ENCODE data around the gene TMA7B.
"Not testable (repeated sequence)": the region's sequence is repeated elsewhere in the genome, so short reads cannot be mapped to it uniquely, and the experiment has no call there.

TMA7B gene

GRCh38 chr22:39946126-39946502 lies 14.1 kb upstream of the TMA7B start:
- no peaks in the 10 kb centered on the region for H3K36me3 ChIP-seq (ENCODE audit: insufficient read depth, low read length)
- no peaks in the 10 kb centered on the region for H3K9me3 ChIP-seq (ENCODE audit: low read depth, low read length)
- H3K27ac ChIP-seq: no peak overlapping the region
- no peak overlapping the region for H3K9ac ChIP-seq (ENCODE audit: insufficient read length)
- TF ChIP-seq FOXP2 (optimal IDR thresholded peaks at IDR 0.05; ENCODE audit: control extremely low read depth, extremely low read length, insufficient read depth) (no peak), EZH2 (IDR thresholded peaks at IDR 0.05) (no peak), POLR2AphosphoS5 (IDR thresholded peaks at IDR 0.05; ENCODE audit: borderline replicate concordance, low read depth, low read length) (no peak)
- DNase-seq (ENCODE audit: low read depth, low spot score): no peak
- no peak overlapping the region for H3K4me3 ChIP-seq

GRCh38 chr22:39946503-39947219 lies 13.5 kb upstream of the TMA7B start:
- DNase-seq (ENCODE audit: low read depth, low spot score): no peak
- Histone ChIP-seq H3K27ac (no peak overlapping the region), H3K4me3 (no peak overlapping the region), H3K9me3 (ENCODE audit: low read depth, low read length) (no peaks in the 10 kb centered on the region), H3K9ac (ENCODE audit: insufficient read length) (no peak overlapping the region), H3K36me3 (ENCODE audit: insufficient read depth, low read length) (no peaks in the 10 kb centered on the region)
- no peak for TF ChIP-seq FOXP2 (optimal IDR thresholded peaks at IDR 0.05; ENCODE audit: control extremely low read depth, extremely low read length, insufficient read depth)

- H3K27ac ChIP-seq: no peak overlapping the region
- DNase-seq (ENCODE audit: low read depth, low spot score): no peak
Observed at GRCh38 chr22:39947220-39948216, 12.7 kb upstream of the TMA7B start.

GRCh38 chr22:39949964-39950737 lies 10.0 kb upstream of the TMA7B start:
- Histone ChIP-seq H3K9ac (ENCODE audit: insufficient read length) (no peak overlapping the region), H3K27ac (no peak overlapping the region), H3K4me3 (no peak overlapping the region), H3K9me3 (ENCODE audit: low read depth, low read length) (no peaks in the 10 kb centered on the region), H3K36me3 (ENCODE audit: insufficient read depth, low read length) (no peaks in the 10 kb centered on the region)
- no peak for DNase-seq (ENCODE audit: low read depth, low spot score)
- TF ChIP-seq FOXP2 (optimal IDR thresholded peaks at IDR 0.05; ENCODE audit: control extremely low read depth, extremely low read length, insufficient read depth): no peak

More at GRCh38 chr22:39947220-39948216, 12.7 kb upstream of the TMA7B start:
- H3K36me3 ChIP-seq (ENCODE audit: insufficient read depth, low read length): no peaks in the 10 kb centered on the region
- no peaks in the 10 kb centered on the region for H3K9me3 ChIP-seq (ENCODE audit: low read depth, low read length)
- no peak for TF ChIP-seq EZH2 (IDR thresholded peaks at IDR 0.05)
- H3K9ac ChIP-seq (ENCODE audit: insufficient read length): no peak overlapping the region
- H3K4me3 ChIP-seq: no peak overlapping the region

- H3K9ac ChIP-seq (ENCODE audit: insufficient read length); H3K4me3 ChIP-seq; H3K27ac ChIP-seq; H3K36me3 ChIP-seq (ENCODE audit: insufficient read depth, low read length); H3K9me3 ChIP-seq (ENCODE audit: low read depth, low read length); DNase-seq (ENCODE audit: low read depth, low spot score): not testable (repeated sequence)
Observed at GRCh38 chr22:39951603-39952293, 8.4 kb upstream of the TMA7B start.

- no peak for TF ChIP-seq POLR2AphosphoS5 (IDR thresholded peaks at IDR 0.05; ENCODE audit: borderline replicate concordance, low read depth, low read length)
- TF ChIP-seq EZH2 (IDR thresholded peaks at IDR 0.05): no peak
- no peak for TF ChIP-seq FOXP2 (optimal IDR thresholded peaks at IDR 0.05; ENCODE audit: control extremely low read depth, extremely low read length, insufficient read depth)
Observed at GRCh38 chr22:39952347-39952746, 7.8 kb upstream of the TMA7B start.

GRCh38 chr22:39953101-39953500 lies 7.1 kb upstream of the TMA7B start:
- Histone ChIP-seq H3K27ac (no peak overlapping the region), H3K4me3 (no peak overlapping the region), H3K36me3 (ENCODE audit: insufficient read depth, low read length) (no peaks in the 10 kb centered on the region), H3K9me3 (ENCODE audit: low read depth, low read length) (no peaks in the 10 kb centered on the region), H3K9ac (ENCODE audit: insufficient read length) (no peak overlapping the region)
- TF ChIP-seq POLR2AphosphoS5 (IDR thresholded peaks at IDR 0.05; ENCODE audit: borderline replicate concordance, low read depth, low read length): no peak
- TF ChIP-seq FOXP2 (optimal IDR thresholded peaks at IDR 0.05; ENCODE audit: control extremely low read depth, extremely low read length, insufficient read depth): no peak
- TF ChIP-seq EZH2 (IDR thresholded peaks at IDR 0.05): no peak
- DNase-seq (ENCODE audit: low read depth, low spot score): no peak

More at GRCh38 chr22:39952347-39952746, 7.8 kb upstream of the TMA7B start:
- H3K27ac ChIP-seq: no peak overlapping the region
- no peak overlapping the region for H3K9ac ChIP-seq (ENCODE audit: insufficient read length)
- H3K4me3 ChIP-seq: no peak overlapping the region
- H3K36me3 ChIP-seq (ENCODE audit: insufficient read depth, low read length): no peaks in the 10 kb centered on the region
- H3K9me3 ChIP-seq (ENCODE audit: low read depth, low read length): no peaks in the 10 kb centered on the region
- no peak for DNase-seq (ENCODE audit: low read depth, low spot score)

- no peak overlapping the region for H3K4me3 ChIP-seq
- DNase-seq (ENCODE audit: low read depth, low spot score): peak; percentile 14
Observed at GRCh38 chr22:39954584-39955055, 5.6 kb upstream of the TMA7B start.

More at GRCh38 chr22:39954584-39955055, 5.6 kb upstream of the TMA7B start:
- Histone ChIP-seq H3K27ac (0 out of 2 replicates have a peak overlapping the region, but pooled peaks have one; percentile 0), H3K9ac (ENCODE audit: insufficient read length) (no peak overlapping the region), H3K36me3 (ENCODE audit: insufficient read depth, low read length) (no peaks in the 10 kb centered on the region), H3K9me3 (ENCODE audit: low read depth, low read length) (no peaks in the 10 kb centered on the region)
- no peak for TF ChIP-seq FOXP2 (optimal IDR thresholded peaks at IDR 0.05; ENCODE audit: control extremely low read depth, extremely low read length, insufficient read depth)
- no peak for TF ChIP-seq POLR2AphosphoS5 (IDR thresholded peaks at IDR 0.05; ENCODE audit: borderline replicate concordance, low read depth, low read length)

All from SK-N-MC (cell line).